ENCODE measurements around the gene SLC25A3. TPM values are rescaled to one million over a fixed set of nuclear protein-coding genes. Genes with fewer than 3 reads are reported as not detected.
"Not testable (repeated sequence)": the region's sequence is repeated elsewhere in the genome, so short reads cannot be mapped to it uniquely, and the experiment has no call there.

SLC25A3 gene
- total RNA-seq, 1 donor from 2014 or later: 530 TPM

DNA sequence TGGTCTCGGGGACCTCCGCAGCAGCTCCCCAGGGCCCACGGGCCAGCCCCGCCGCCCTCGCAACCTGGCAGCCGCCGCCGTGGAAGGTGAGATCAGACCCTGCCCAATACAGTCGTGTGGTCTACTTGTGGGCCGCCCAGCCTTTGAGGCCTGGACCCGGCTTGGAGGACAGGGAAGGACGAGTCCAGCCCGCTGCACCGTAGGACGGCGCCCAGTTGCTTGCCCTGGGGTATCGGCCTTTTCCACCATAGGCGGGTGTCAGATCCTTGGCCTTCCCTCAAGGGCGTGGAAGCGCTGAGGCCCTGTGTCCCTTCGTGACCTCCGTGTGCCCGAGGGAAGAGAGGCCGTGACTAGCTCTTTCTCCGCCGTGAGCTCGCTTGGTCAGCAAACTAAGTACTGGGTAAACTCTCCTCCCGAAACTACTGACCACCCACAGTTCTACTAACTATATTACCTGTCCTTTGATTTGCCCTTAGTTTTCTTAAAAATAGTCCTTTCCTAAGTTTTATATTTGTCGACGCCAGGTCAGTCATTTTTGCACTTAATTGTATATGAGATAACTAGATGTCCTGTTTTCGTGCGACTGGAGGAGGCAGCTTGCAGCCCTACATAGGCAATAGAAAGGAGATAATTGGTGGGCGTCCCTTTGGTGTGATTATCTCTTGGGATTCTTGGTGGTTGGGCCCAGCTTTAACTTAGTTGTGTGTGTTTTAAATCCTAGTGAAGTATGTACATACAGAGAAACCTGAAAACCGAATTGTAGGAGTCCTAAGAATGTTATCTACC, 757 bp downstream of the SLC25A3 start:
- Mint-ChIP-seq H3K27ac (peak overlapping the region; percentile 100), H3K9me3 (ENCODE audit: low read depth) (no peaks in the 10 kb centered on the region), H3K27me3 (no peaks in the 10 kb centered on the region), H3K36me3 (ENCODE audit: insufficient read depth) (peaks cover 12% of the 10 kb centered on the region), H3K4me1 (ENCODE audit: low read depth) (peaks cover 18% of the 10 kb centered on the region), H3K4me3 (ENCODE audit: low read depth) (peak overlapping the region; percentile 96)
- no peak for TF ChIP-seq CTCF (IDR thresholded peaks at IDR 0.05; ENCODE audit: unreplicated experiment)
- peak; percentile 10 for DNase-seq (ENCODE audit: low spot score, unreplicated experiment)

- peaks cover 13% of the 10 kb centered on the region for H3K36me3 Mint-ChIP-seq (ENCODE audit: insufficient read depth)
- H3K27me3 Mint-ChIP-seq: no peaks in the 10 kb centered on the region
- no peak for DNase-seq (ENCODE audit: low spot score, unreplicated experiment)
- H3K9me3 Mint-ChIP-seq (ENCODE audit: low read depth): no peaks in the 10 kb centered on the region
- peak overlapping the region; percentile 96 for H3K4me3 Mint-ChIP-seq (ENCODE audit: low read depth)
- H3K27ac Mint-ChIP-seq: peak overlapping the region; percentile 100
- no peak for TF ChIP-seq CTCF (IDR thresholded peaks at IDR 0.05; ENCODE audit: unreplicated experiment)
- peaks cover 18% of the 10 kb centered on the region for H3K4me1 Mint-ChIP-seq (ENCODE audit: low read depth)
These were observed 1.9 kb downstream of the SLC25A3 start for GRCh38 chr12:98595243-98595988.

- H3K27ac Mint-ChIP-seq; H3K27me3 Mint-ChIP-seq; H3K4me3 Mint-ChIP-seq (ENCODE audit: low read depth); DNase-seq (ENCODE audit: low spot score, unreplicated experiment); H3K9me3 Mint-ChIP-seq (ENCODE audit: low read depth): not testable (repeated sequence)
- Mint-ChIP-seq H3K4me1 (ENCODE audit: low read depth) (peaks cover 18% of the 10 kb centered on the region), H3K36me3 (ENCODE audit: insufficient read depth) (peaks cover 20% of the 10 kb centered on the region)
These were observed 3.8 kb downstream of the SLC25A3 start for GRCh38 chr12:98597313-98597712.

GRCh38 chr12:98601924-98602323, 8.4 kb downstream of the SLC25A3 start:
- Mint-ChIP-seq H3K9me3 (ENCODE audit: low read depth) (no peaks in the 10 kb centered on the region), H3K36me3 (ENCODE audit: insufficient read depth) (peaks cover 30% of the 10 kb centered on the region), H3K4me3 (ENCODE audit: low read depth) (no peak overlapping the region), H3K4me1 (ENCODE audit: low read depth) (no peaks in the 10 kb centered on the region), H3K27ac (no peak overlapping the region), H3K27me3 (no peaks in the 10 kb centered on the region)
- no peak for DNase-seq (ENCODE audit: low spot score, unreplicated experiment)
- no peak for TF ChIP-seq CTCF (IDR thresholded peaks at IDR 0.05; ENCODE audit: unreplicated experiment)

- H3K4me1 Mint-ChIP-seq (ENCODE audit: low read depth): no peaks in the 10 kb centered on the region
- no peak overlapping the region for H3K27ac Mint-ChIP-seq
- H3K9me3 Mint-ChIP-seq (ENCODE audit: low read depth): no peaks in the 10 kb centered on the region
- no peak for DNase-seq (ENCODE audit: low spot score, unreplicated experiment)
- no peak for TF ChIP-seq CTCF (IDR thresholded peaks at IDR 0.05; ENCODE audit: unreplicated experiment)
- H3K4me3 Mint-ChIP-seq (ENCODE audit: low read depth): no peak overlapping the region
- no peaks in the 10 kb centered on the region for H3K27me3 Mint-ChIP-seq
- peaks cover 14% of the 10 kb centered on the region for H3K36me3 Mint-ChIP-seq (ENCODE audit: insufficient read depth)
These were observed 13.0 kb downstream of the SLC25A3 start for GRCh38 chr12:98606359-98606988.

All from progenitor cell of endocrine pancreas (in vitro differentiated cells).